Hepatocyte (in vitro differentiated cells): ENCODE data around the gene WDR33.

Experiments used
- EZH2 ChIP-seq: fragments of 200-600 bp; sonication (generic); IDR thresholded peaks from 2 replicates; pipeline ENCODE4 v1.6.1; 2016; ENCODE audit warnings: antibody characterized with exemption, mild to moderate bottlenecking, borderline replicate concordance
- EZH2phosphoT487 ChIP-seq: fragments of 200-600 bp; sonication (generic); IDR thresholded peaks from one replicate; pipeline ENCODE4 v1.6.1; 2018; ENCODE audit warnings: antibody characterized with exemption, mild to moderate bottlenecking, low read depth, moderate library complexity; ENCODE audit not compliant: unreplicated experiment, severe bottlenecking
- TF ChIP-seq, protein P1 (sequence below): fragments of 200-600 bp; sonication (generic); IDR thresholded peaks from 2 replicates; pipeline ENCODE4 v1.5.1; 2016; ENCODE audit warnings: antibody characterized with exemption, mild to moderate bottlenecking; ENCODE audit not compliant: poor library complexity

DNA sequence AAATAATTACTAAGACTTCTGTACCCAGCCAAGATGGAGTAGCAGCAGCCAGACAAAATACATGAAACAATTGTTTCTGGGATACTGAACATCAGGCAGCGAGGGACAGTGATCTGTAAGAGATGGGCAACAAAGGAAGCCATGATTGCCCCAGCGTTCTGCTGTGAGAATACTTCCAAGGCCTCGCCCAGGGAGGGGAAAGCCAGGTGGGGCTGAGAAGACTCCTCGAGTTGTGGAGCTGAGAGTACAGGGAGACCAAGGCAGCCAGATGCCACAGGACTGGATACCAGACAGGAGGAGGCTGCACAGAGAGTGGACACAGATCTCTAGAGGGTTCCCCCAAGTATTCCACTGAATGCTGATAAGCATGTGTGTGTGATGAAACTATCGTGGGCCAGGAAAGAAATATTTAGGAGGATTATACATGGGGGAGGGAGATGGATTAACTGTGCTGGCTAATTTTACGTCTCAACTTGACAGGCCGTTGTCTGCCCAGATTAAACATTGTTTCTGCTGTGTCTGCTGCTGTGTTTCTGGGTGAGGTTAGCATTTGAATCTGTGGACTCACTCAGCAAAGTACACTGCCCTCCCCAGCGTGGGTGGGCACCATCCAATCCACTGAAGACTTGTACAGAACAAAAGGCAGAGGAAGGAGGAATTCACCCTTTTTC, 125.4 kb downstream of the WDR33 start:
- TF ChIP-seq, protein P1, sequence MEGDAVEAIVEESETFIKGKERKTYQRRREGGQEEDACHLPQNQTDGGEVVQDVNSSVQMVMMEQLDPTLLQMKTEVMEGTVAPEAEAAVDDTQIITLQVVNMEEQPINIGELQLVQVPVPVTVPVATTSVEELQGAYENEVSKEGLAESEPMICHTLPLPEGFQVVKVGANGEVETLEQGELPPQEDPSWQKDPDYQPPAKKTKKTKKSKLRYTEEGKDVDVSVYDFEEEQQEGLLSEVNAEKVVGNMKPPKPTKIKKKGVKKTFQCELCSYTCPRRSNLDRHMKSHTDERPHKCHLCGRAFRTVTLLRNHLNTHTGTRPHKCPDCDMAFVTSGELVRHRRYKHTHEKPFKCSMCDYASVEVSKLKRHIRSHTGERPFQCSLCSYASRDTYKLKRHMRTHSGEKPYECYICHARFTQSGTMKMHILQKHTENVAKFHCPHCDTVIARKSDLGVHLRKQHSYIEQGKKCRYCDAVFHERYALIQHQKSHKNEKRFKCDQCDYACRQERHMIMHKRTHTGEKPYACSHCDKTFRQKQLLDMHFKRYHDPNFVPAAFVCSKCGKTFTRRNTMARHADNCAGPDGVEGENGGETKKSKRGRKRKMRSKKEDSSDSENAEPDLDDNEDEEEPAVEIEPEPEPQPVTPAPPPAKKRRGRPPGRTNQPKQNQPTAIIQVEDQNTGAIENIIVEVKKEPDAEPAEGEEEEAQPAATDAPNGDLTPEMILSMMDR, result no peak
- TF ChIP-seq EZH2 (no peak), EZH2phosphoT487 (no peak)
